ENCODE results near the gene HOOK2.
A peak's percentile ranks its signal among the peaks of the same experiment; 100 is the strongest.
"Not testable (repeated sequence)": the region's sequence is repeated elsewhere in the genome, so short reads cannot be mapped to it uniquely, and the experiment has no call there.

HOOK2 gene

DNA sequence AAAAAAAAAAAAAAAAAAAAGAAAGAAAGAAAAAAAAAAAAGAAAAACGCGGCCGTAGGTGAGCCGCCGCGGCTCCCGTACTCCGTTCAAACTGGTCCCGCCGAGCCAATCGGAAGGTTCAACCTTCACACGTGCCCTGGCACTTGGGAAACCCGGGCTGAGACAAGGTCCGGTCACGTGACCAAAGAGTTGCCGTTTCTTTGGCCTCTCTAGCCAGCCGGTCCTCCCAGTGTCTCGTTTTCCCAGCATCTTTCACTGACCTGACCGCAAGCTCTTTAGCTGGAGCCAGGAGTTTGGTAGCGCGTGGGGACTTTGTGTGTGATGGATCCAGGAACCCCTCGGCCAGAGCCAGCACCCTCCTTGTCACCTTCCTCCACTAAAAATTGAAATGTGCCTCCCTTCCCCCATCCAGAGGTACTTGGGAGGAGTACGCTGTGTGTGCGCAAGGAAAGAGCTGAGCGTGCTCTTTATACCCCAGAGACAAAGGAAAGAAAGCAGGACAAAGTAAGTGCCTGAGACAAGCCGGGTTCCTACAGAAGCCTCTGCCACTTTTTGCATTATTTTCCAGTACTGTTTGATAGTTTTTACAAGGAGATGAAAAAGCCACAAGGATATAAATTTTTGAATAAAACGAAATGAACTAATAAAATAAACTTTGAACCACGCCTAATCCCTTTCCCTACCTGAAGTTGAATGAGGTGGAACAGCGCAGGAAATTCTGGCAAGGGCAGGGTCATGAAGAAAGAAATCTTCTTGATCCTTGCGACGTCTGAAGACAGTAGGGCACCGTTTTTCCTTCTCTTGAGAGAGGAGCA is 52.6 kb downstream of the HOOK2 start:
- Histone ChIP-seq H3K4me1 (ENCODE audit: insufficient read depth, low read length) (peaks cover 30% of the 10 kb centered on the region), H3K9me3 (ENCODE audit: low read length) (no peaks in the 10 kb centered on the region), H3K27me3 (ENCODE audit: control insufficient read depth in 1 of 2, insufficient read depth in 2 of 2, low read length in 2 of 2) (no peaks in the 10 kb centered on the region), H3K9ac (ENCODE audit: low read length) (peak overlapping the region; percentile 51), H3K36me3 (ENCODE audit: insufficient read depth, low read length) (peaks cover 9% of the 10 kb centered on the region), H3K4me3 (ENCODE audit: low read depth in 1 of 2, low read length in 2 of 2) (peak overlapping the region; percentile 89 to 94), H3K27ac (ENCODE audit: low read depth, low read length) (peak overlapping the region; percentile 94)

DNA sequence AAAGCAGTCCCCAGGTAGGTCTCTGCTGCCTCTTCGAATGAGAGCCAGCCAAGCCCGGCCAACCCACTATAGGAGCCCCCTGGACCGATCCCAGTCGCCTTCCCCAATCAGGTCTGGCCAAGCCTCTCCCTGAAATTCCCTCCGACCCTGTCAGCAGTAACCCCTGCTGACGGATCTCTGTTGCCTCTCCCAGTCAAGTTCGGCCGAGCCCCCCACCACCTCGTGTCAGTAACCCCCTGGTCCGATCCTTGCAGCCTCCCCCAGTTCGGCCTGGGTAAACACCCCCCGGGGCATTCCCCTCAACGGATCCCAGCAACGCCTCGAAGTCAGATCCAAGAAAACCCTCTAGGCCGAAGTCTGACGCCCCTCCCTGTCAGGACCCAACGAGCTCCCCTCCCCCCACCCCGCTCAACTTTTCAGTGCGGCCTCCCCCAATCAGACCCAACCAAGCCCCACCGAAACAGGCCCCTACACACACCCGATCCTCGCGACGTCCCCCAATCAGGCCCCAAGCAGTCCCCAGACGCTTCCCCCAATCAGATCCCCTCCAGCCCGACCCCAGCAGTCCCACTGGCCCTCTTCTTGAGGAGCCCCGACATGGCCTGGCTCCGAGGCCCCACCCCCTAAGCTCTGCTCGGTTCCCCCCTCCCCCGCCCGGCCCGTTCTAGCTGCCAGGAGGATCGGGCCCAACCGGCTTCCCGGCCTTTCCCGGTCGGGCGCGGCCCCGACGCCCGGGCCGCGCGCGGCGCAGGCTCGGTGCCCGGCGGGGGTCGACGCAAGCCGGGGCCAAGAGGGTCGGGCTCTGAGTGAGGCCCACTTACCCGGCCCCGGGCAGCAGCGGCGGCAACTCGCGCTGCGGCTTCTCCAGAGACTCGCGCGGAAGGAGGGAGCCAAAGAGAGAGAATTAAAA is 53.4 kb downstream of the HOOK2 start:
- Histone ChIP-seq H3K9me3 (ENCODE audit: low read length) (no peaks in the 10 kb centered on the region), H3K4me1 (ENCODE audit: insufficient read depth, low read length) (peaks cover 30% of the 10 kb centered on the region), H3K27me3 (ENCODE audit: control insufficient read depth in 1 of 2, insufficient read depth in 2 of 2, low read length in 2 of 2) (no peaks in the 10 kb centered on the region), H3K36me3 (ENCODE audit: insufficient read depth, low read length) (peaks cover 9% of the 10 kb centered on the region), H3K27ac (ENCODE audit: low read depth, low read length) (peak overlapping the region; percentile 94), H3K4me3 (ENCODE audit: low read depth in 1 of 2, low read length in 2 of 2) (peak overlapping the region; percentile 89 to 91), H3K9ac (ENCODE audit: low read length) (peak overlapping the region; percentile 99)

DNA sequence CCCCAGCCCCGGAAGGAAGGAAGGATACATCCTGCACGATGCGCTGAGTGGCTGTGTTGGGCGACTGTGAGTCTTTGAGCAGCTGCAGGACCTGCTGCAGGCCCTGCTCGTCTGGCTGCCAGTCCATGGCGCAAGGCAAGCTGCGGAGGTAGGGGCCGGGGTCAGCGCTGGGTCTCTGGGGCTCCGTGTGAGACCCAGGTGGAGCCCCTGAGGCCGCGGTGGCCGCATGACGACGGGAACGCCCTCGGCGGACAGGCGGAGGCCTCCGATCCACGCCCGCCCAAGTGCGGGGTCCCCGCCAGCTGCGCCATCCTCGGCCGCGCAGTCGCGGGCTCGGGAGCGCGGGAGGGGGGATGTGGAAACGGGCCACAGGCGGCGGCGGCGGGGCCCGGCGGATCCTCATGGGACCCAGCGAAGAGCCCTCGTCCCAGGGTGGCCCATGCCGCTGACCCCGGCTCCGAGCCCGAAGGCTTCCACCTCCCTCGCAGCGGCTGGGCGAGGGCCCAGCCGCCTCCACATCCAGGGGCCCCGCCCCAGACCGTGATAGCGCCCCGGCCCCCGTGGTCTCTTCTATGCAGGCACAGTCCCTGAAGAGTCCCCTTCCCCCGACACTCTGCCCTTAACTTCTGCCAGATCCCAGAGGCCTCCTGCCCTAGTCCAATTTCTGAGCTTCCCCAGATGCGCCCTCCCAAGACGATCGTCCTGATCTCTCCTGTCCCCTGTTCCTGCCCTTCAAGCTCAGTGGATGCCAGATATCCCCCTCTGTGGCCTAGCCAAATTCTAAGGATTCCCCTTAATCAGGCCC is 54.3 kb downstream of the HOOK2 start:
- H3K36me3 ChIP-seq (ENCODE audit: insufficient read depth, low read length) = peaks cover 16% of the 10 kb centered on the region
- H3K9me3 ChIP-seq (ENCODE audit: low read length) = no peaks in the 10 kb centered on the region
- H3K4me1 ChIP-seq (ENCODE audit: insufficient read depth, low read length) = peaks cover 30% of the 10 kb centered on the region
- peak overlapping the region; percentile 89 to 91 for H3K4me3 ChIP-seq (ENCODE audit: low read depth in 1 of 2, low read length in 2 of 2)
- H3K9ac ChIP-seq (ENCODE audit: low read length) = peak overlapping the region; percentile 99
- H3K27me3 ChIP-seq (ENCODE audit: control insufficient read depth in 1 of 2, insufficient read depth in 2 of 2, low read length in 2 of 2) = no peaks in the 10 kb centered on the region
- peak overlapping the region; percentile 94 for H3K27ac ChIP-seq (ENCODE audit: low read depth, low read length)

DNA sequence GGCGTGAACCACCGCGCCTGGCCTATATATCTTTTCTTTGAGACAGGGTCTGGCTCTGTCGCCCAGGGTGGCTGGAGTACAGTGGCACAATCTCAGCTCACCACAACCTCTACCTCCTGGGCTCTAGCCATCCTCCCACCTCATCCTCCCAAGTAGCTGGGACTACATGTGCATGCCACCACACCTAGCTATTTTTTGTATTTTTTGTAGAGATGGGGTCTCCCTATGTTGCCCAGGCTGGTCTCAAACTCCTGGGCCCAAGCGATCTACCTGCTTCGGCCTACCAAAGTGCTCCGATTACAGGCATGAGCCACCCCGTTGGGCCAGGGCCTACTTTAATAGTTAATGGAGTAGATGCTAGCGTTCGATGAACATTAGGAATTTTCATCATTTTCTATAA is 55.1 kb downstream of the HOOK2 start:
- Histone ChIP-seq H3K9me3 (ENCODE audit: low read length) (no peaks in the 10 kb centered on the region), H3K36me3 (ENCODE audit: insufficient read depth, low read length) (peaks cover 23% of the 10 kb centered on the region), H3K9ac (ENCODE audit: low read length) (peak overlapping the region; percentile 7), H3K4me3 (ENCODE audit: low read depth in 1 of 2, low read length in 2 of 2) (peak overlapping the region; percentile 89 to 91), H3K27me3 (ENCODE audit: control insufficient read depth in 1 of 2, insufficient read depth in 2 of 2, low read length in 2 of 2) (no peaks in the 10 kb centered on the region), H3K27ac (ENCODE audit: low read depth, low read length) (peak overlapping the region; percentile 94), H3K4me1 (ENCODE audit: insufficient read depth, low read length) (peaks cover 30% of the 10 kb centered on the region)

DNA sequence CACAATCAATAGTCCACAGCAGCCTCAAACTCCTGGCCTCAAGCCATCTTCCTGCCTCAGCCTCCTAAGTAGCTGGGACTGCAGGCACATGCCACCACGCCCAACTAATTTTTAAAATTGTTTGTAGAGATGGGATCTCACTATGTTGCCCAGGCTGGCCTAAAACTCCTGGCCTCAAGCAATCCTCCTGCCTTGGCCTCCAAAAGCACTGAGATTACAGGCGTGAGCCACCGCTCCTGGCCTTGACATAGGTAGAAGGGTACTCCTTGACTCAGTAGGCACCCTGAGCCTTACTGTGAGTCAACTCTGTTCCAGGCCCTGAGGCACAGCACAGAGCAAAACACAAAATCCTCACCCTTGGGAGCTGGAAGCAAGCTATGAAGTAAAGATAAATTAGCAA is 59.4 kb downstream of the HOOK2 start:
- no peaks in the 10 kb centered on the region for H3K9me3 ChIP-seq (ENCODE audit: low read length)
- no peak overlapping the region for H3K27ac ChIP-seq (ENCODE audit: low read depth, low read length)
- H3K9ac ChIP-seq (ENCODE audit: low read length) = no peak overlapping the region
- H3K36me3 ChIP-seq (ENCODE audit: insufficient read depth, low read length) = peaks cover 48% of the 10 kb centered on the region
- H3K27me3 ChIP-seq (ENCODE audit: control insufficient read depth in 1 of 2, insufficient read depth in 2 of 2, low read length in 2 of 2) = no peaks in the 10 kb centered on the region
- H3K4me3 ChIP-seq (ENCODE audit: low read depth in 1 of 2, low read length in 2 of 2) = no peak overlapping the region
- H3K4me1 ChIP-seq (ENCODE audit: insufficient read depth, low read length) = peaks cover 14% of the 10 kb centered on the region

DNA sequence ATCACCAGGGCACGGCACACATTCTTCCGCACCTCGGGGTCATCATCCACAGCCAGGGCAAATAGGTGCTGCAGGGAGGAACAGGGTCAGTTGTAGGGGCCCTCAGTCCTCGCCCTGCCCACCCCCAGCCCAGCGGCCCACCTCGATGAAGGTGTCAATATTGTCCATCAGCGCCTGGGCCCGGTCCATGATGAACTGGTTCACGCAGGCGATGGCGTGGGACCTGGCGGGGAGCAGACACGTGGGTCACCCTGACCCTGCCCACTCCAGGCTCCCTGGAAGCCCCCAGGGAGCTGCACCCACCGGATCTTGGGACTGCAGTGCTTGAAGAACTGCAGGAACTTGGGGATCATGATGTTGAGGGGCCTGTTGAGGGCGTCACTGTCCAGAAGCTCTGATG is 60.2 kb downstream of the HOOK2 start:
- Histone ChIP-seq H3K4me1 (ENCODE audit: insufficient read depth, low read length) (peaks cover 7% of the 10 kb centered on the region), H3K27ac (ENCODE audit: low read depth, low read length) (no peak overlapping the region), H3K36me3 (ENCODE audit: insufficient read depth, low read length) (peaks cover 56% of the 10 kb centered on the region), H3K27me3 (ENCODE audit: control insufficient read depth in 1 of 2, insufficient read depth in 2 of 2, low read length in 2 of 2) (no peaks in the 10 kb centered on the region), H3K9ac (ENCODE audit: low read length) (no peak overlapping the region), H3K9me3 (ENCODE audit: low read length) (no peaks in the 10 kb centered on the region), H3K4me3 (ENCODE audit: low read depth in 1 of 2, low read length in 2 of 2) (no peak overlapping the region)

DNA sequence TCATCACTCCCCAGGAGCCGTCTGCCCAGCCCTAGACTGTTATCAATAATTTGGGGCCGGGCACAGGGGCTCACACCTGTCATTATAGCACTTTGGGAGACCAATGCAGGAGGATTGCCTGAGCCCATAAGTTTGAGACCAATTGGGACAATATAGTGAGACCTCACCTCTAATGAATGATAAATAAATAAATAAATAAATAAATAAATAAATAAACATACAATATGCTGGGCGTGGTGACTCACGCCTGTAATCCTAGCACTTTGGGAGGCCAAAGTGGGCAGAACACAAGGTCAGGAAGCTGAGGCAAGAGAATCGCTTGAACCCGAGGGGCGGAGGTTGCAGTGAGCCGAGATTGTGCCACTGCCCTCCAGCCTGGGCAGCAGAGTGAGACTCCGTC is 62.0 kb downstream of the HOOK2 start:
- not testable (repeated sequence) for H3K4me3 ChIP-seq (ENCODE audit: low read depth in 1 of 2, low read length in 2 of 2); H3K9ac ChIP-seq (ENCODE audit: low read length); H3K9me3 ChIP-seq (ENCODE audit: low read length); H3K27me3 ChIP-seq (ENCODE audit: control insufficient read depth in 1 of 2, insufficient read depth in 2 of 2, low read length in 2 of 2); H3K4me1 ChIP-seq (ENCODE audit: insufficient read depth, low read length); H3K27ac ChIP-seq (ENCODE audit: low read depth, low read length)
- H3K36me3 ChIP-seq (ENCODE audit: insufficient read depth, low read length) = peaks cover 64% of the 10 kb centered on the region
